Measurements from ENCODE around the gene LSM14A. TPM values are rescaled to one million over a fixed set of nuclear protein-coding genes. Genes with fewer than 3 reads are reported as not detected.
"Not testable (repeated sequence)": the region's sequence is repeated elsewhere in the genome, so short reads cannot be mapped to it uniquely, and the experiment has no call there.

LSM14A gene
- total RNA-seq, 1 experiment from 2014 or later = 52.7 TPM

GRCh38 chr19:34189917-34190425 is 17.7 kb downstream of the LSM14A start:
- DNase-seq (ENCODE audit: low spot score) = no peak

- DNase-seq (ENCODE audit: low spot score) = no peak
Observed at GRCh38 chr19:34191355-34191962, 19.2 kb downstream of the LSM14A start.

GRCh38 chr19:34193439-34193838 is 21.1 kb downstream of the LSM14A start:
- no peak for DNase-seq (ENCODE audit: low spot score)

GRCh38 chr19:34193876-34194275 is 21.6 kb downstream of the LSM14A start:
- DNase-seq (ENCODE audit: low spot score) = no peak

- DNase-seq (ENCODE audit: low spot score) = no peak
Observed at GRCh38 chr19:34201133-34201532, 28.8 kb downstream of the LSM14A start.

- DNase-seq (ENCODE audit: low spot score) = not testable (repeated sequence)
Observed at GRCh38 chr19:34205324-34205723, 33.0 kb downstream of the LSM14A start.

- no peak for DNase-seq (ENCODE audit: low spot score)
Observed at GRCh38 chr19:34208291-34208884, 36.1 kb downstream of the LSM14A start.

GRCh38 chr19:34209726-34210125 is 37.4 kb downstream of the LSM14A start:
- no peak for DNase-seq (ENCODE audit: low spot score)

- no peak for DNase-seq (ENCODE audit: low spot score)
Observed at GRCh38 chr19:34213283-34213682, 41.0 kb downstream of the LSM14A start.

- no peak for DNase-seq (ENCODE audit: low spot score)
Observed at GRCh38 chr19:34214040-34214439, 41.7 kb downstream of the LSM14A start.

GRCh38 chr19:34215006-34215665 is 42.8 kb downstream of the LSM14A start:
- DNase-seq (ENCODE audit: low spot score) = no peak

GRCh38 chr19:34215666-34216038 is 43.3 kb downstream of the LSM14A start:
- no peak for DNase-seq (ENCODE audit: low spot score)

GRCh38 chr19:34216745-34217219 is 44.5 kb downstream of the LSM14A start:
- not testable (repeated sequence) for DNase-seq (ENCODE audit: low spot score)

- DNase-seq (ENCODE audit: low spot score) = peak; percentile 95
Observed at GRCh38 chr19:34217952-34218817, 45.9 kb downstream of the LSM14A start.

GRCh38 chr19:34218818-34219164 is 46.5 kb downstream of the LSM14A start:
- DNase-seq (ENCODE audit: low spot score) = no peak

GRCh38 chr19:34220472-34221063 is 48.3 kb downstream of the LSM14A start:
- DNase-seq (ENCODE audit: low spot score) = peak; percentile 56

- no peak for DNase-seq (ENCODE audit: low spot score)
Observed at GRCh38 chr19:34222386-34222785, 50.1 kb downstream of the LSM14A start.

GRCh38 chr19:34224996-34225658 is 52.8 kb downstream of the LSM14A start:
- peak; percentile 33 for DNase-seq (ENCODE audit: low spot score)

- no peak for DNase-seq (ENCODE audit: low spot score)
Observed at GRCh38 chr19:34225659-34226015, 53.3 kb downstream of the LSM14A start.

- DNase-seq (ENCODE audit: low spot score) = no peak
Observed at GRCh38 chr19:34226036-34226435, 53.7 kb downstream of the LSM14A start.

- no peak for DNase-seq (ENCODE audit: low spot score)
Observed at GRCh38 chr19:34228347-34228746, 56.0 kb downstream of the LSM14A start.

Measured in A172 (cell line).